SU-DHL-6 (cell line): ENCODE results near the gene CUL9.

Source experiments
- H2AFZ ChIP-seq: fragments of 200-600 bp; sonication (generic); 2 replicates; pipeline ENCODE4 v1.6.1; 2014; ENCODE audit warnings: low read depth, mild to moderate bottlenecking, moderate library complexity, mixed read lengths, antibody characterized with exemption, low read length; ENCODE audit not compliant: severe bottlenecking
- H3F3A ChIP-seq: fragments of 200-600 bp; shearing (Covaris generic); 2 replicates; pipeline ENCODE4 v1.6.0; 2016; ENCODE audit warnings: antibody characterized with exemption, mild to moderate bottlenecking; ENCODE audit not compliant: insufficient read depth
- H3K27ac ChIP-seq: fragments of 200-600 bp; sonication (generic); 2 replicates; pipeline ENCODE4 v1.5.1; 2016; ENCODE audit warnings: low read depth, mild to moderate bottlenecking, low read length, moderate library complexity, mixed read lengths
- H3K27me3 ChIP-seq: fragments of 200-600 bp; sonication (generic), shearing (Covaris generic); 2 replicates; pipeline ENCODE4 v1.6.0; 2014; ENCODE audit warnings: mild to moderate bottlenecking, low read length
- H3K36me3 ChIP-seq: fragments of 200-600 bp; sonication (generic); 2 replicates; pipeline ENCODE4 v1.6.1; 2014; ENCODE audit warnings: mild to moderate bottlenecking, low read length, mixed read lengths
- H3K4me2 ChIP-seq: fragments of 300-600, 200-600 bp; shearing (Covaris generic), sonication (generic); 2 replicates; pipeline ENCODE4 v1.6.0; 2014; ENCODE audit warnings: low read length, low read depth, mild to moderate bottlenecking; ENCODE audit not compliant: poor library complexity, severe bottlenecking
- H3K4me3 ChIP-seq: fragments of 200-600 bp; sonication (generic); 2 replicates; pipeline ENCODE4 v1.5.1; 2014; ENCODE audit warnings: antibody characterized with exemption, low read length, mild to moderate bottlenecking, mixed read lengths; ENCODE audit not compliant: insufficient read depth, poor library complexity, severe bottlenecking
- H3K79me2 ChIP-seq: fragments of 200-600 bp; sonication (generic); 2 replicates; pipeline ENCODE4 v1.6.1; 2014; ENCODE audit warnings: mild to moderate bottlenecking, low read length, moderate library complexity; ENCODE audit not compliant: insufficient read depth
- H3K9ac ChIP-seq: fragments of 200-600 bp; sonication (generic); 2 replicates; pipeline ENCODE4 v1.7.0; 2014; ENCODE audit warnings: mild to moderate bottlenecking, low read length
- H3K9me2 ChIP-seq: fragments of 200-600 bp; sonication (generic); replicated peaks from 2 replicates; pipeline ENCODE4 v1.6.1; 2014; ENCODE audit warnings: low read length; ENCODE audit not compliant: insufficient read depth
- H3K9me3 ChIP-seq: fragments of 200-600 bp; sonication (generic); 2 replicates; pipeline ENCODE4 v1.6.1; 2014; ENCODE audit warnings: low read length, mixed read lengths; ENCODE audit not compliant: insufficient read depth
- H4K20me1 ChIP-seq: fragments of 200-600 bp; sonication (generic); 2 replicates; pipeline ENCODE4 v1.6.1; 2014; ENCODE audit warnings: low read depth, mild to moderate bottlenecking, antibody characterized with exemption, low read length, moderate library complexity, mixed read lengths
- EZH2phosphoT487 ChIP-seq: fragments of 200-600 bp; sonication (generic), shearing (Covaris generic); conservative IDR thresholded peaks from 2 replicates; pipeline ENCODE4 v1.6.1; 2018; ENCODE audit warnings: mild to moderate bottlenecking, antibody characterized with exemption, low read length, moderate library complexity, mixed read lengths
- TF ChIP-seq, protein P1 (sequence below): fragments of 200-600 bp; sonication (generic); IDR thresholded peaks from one replicate; pipeline ENCODE4 v1.5.1; 2017; ENCODE audit warnings: antibody characterized with exemption, mild to moderate bottlenecking, low read length, moderate library complexity; ENCODE audit not compliant: insufficient read depth, poor library complexity, severe bottlenecking

The CUL9 gene

DNA sequence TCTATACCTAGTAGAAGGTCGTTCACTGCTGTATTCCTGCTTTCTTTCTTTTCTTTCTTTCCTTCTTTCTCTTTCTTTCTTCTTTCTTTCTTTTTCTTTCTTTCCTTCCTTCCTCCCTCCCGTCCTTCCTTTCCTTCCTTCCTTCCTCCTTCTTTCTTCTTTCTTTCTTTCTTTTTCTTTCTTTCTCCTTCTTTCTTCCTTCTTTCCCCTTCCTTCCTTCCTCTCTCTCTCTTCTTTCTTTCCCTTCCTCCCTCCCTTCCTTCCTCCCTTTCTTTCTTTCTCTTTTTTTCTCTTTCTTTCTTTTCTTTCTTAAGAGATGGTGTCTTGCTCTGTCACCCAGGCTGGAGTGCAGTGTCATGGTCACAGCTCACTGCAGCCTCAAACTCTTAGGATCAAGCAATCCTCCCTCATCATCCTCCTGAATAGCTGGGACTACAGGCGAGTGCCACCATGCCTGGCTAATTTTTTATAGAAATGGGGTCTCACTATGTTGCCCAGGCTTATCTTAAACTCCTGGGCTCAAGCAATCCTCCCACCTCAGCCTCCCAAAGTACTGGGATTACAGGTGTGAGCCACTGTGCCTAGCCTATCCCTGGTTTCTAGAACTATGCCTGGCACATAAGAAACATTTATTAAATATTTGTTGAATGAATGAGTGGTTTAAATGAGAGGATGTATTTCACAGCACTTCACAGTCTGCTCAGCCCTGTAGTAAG is 49.9 kb downstream of the CUL9 start:
- Histone ChIP-seq H3K9ac (no peak overlapping the region), H3K79me2 (peaks cover 18% of the 10 kb centered on the region), H3K27ac (no peak overlapping the region), H2AFZ (no peak overlapping the region), H3K9me2 (no peaks in the 10 kb centered on the region), H3K9me3 (no peaks in the 10 kb centered on the region), H3K27me3 (0 out of 2 replicates have a peak, but pooled peaks cover 3% of the 10 kb centered on the region), H4K20me1 (no peaks in the 10 kb centered on the region), H3F3A (0 out of 2 replicates have a peak, but pooled peaks cover 9% of the 10 kb centered on the region), H3K4me2 (no peak overlapping the region), H3K4me3 (no peak overlapping the region), H3K36me3 (no peaks in the 10 kb centered on the region)
- no peak for TF ChIP-seq EZH2phosphoT487
- TF ChIP-seq, protein P1, sequence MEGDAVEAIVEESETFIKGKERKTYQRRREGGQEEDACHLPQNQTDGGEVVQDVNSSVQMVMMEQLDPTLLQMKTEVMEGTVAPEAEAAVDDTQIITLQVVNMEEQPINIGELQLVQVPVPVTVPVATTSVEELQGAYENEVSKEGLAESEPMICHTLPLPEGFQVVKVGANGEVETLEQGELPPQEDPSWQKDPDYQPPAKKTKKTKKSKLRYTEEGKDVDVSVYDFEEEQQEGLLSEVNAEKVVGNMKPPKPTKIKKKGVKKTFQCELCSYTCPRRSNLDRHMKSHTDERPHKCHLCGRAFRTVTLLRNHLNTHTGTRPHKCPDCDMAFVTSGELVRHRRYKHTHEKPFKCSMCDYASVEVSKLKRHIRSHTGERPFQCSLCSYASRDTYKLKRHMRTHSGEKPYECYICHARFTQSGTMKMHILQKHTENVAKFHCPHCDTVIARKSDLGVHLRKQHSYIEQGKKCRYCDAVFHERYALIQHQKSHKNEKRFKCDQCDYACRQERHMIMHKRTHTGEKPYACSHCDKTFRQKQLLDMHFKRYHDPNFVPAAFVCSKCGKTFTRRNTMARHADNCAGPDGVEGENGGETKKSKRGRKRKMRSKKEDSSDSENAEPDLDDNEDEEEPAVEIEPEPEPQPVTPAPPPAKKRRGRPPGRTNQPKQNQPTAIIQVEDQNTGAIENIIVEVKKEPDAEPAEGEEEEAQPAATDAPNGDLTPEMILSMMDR = no peak

DNA sequence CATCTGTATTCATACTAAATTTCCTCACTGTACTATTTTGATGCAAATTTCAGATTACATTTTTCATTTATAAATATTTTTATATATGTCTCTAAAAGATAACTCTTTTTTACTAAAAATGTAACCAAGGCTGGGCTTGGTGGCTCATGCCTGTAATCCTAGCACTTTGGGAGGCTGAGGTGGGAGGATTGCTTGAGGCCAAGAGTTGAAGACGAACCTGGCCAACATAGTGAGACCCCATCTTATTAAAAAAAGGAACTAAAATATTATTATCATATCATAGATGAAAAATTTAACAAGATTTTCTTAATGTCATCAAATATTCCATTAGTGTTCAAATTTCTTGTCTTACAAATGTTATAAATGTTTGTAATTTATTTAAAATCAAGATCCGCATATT is 53.8 kb downstream of the CUL9 start:
- H3K9me3 ChIP-seq = peaks cover 4% of the 10 kb centered on the region; the same call in 1 of the 2 replicates
- H3K4me2 ChIP-seq = no peak overlapping the region
- H3K36me3 ChIP-seq = no peaks in the 10 kb centered on the region
- TF ChIP-seq, protein P1 = no peak
- TF ChIP-seq EZH2phosphoT487 = no peak
- H3F3A ChIP-seq = no peaks in the 10 kb centered on the region
- H3K4me3 ChIP-seq = no peak overlapping the region
- H3K27me3 ChIP-seq = 0 out of 2 replicates have a peak, but pooled peaks cover 3% of the 10 kb centered on the region
- no peaks in the 10 kb centered on the region for H3K79me2 ChIP-seq
- no peak overlapping the region for H3K9ac ChIP-seq
- no peak overlapping the region for H3K27ac ChIP-seq
- H4K20me1 ChIP-seq = no peaks in the 10 kb centered on the region
- H3K9me2 ChIP-seq = no peaks in the 10 kb centered on the region
- no peak overlapping the region for H2AFZ ChIP-seq

DNA sequence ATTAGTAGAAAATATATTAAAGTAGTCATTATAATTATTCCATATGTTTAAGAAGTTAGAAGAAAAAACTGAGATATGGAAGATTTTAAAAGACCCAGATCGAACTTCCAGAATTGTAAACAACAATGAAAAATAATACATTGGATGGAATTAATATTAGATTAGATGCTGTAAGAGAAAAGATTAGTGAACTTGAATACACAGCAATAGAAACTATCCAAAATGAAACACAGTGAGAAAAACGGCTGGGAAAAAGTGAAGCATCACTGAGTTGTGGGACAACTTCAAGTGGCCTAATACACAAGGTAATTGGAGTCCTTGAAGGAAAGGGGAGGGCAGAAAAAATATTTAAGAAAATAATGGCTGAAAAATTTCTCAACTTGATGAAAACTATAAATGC is 57.1 kb downstream of the CUL9 start:
- Histone ChIP-seq H3K27me3 (0 out of 2 replicates have a peak, but pooled peaks cover 3% of the 10 kb centered on the region), H3K36me3 (no peaks in the 10 kb centered on the region)

More for the DNA sequence above, 57.1 kb downstream of the CUL9 start:
- Histone ChIP-seq H4K20me1 (no peaks in the 10 kb centered on the region), H3K9ac (no peak overlapping the region), H3K4me2 (no peak overlapping the region), H2AFZ (no peak overlapping the region), H3K4me3 (no peak overlapping the region), H3K27ac (no peak overlapping the region), H3K9me3 (peaks cover 4% of the 10 kb centered on the region; the same call in 1 of the 2 replicates), H3F3A (no peaks in the 10 kb centered on the region), H3K79me2 (no peaks in the 10 kb centered on the region), H3K9me2 (no peaks in the 10 kb centered on the region)
- TF ChIP-seq EZH2phosphoT487 = no peak
- TF ChIP-seq, protein P1 = no peak
